HG03457 (cell line): ENCODE measurements around the gene SNAP47.
"Not testable (repeated sequence)": the region's sequence is repeated elsewhere in the genome, so short reads cannot be mapped to it uniquely, and the experiment has no call there.

Experiments
- ATAC-seq: cut with Tn5 transposase; IDR thresholded peaks from one replicate; pipeline ENCODE4 v1.9.1; 2021; ENCODE audit warnings: moderate number of reproducible peaks; ENCODE audit not compliant: unreplicated experiment

SNAP47 gene

DNA sequence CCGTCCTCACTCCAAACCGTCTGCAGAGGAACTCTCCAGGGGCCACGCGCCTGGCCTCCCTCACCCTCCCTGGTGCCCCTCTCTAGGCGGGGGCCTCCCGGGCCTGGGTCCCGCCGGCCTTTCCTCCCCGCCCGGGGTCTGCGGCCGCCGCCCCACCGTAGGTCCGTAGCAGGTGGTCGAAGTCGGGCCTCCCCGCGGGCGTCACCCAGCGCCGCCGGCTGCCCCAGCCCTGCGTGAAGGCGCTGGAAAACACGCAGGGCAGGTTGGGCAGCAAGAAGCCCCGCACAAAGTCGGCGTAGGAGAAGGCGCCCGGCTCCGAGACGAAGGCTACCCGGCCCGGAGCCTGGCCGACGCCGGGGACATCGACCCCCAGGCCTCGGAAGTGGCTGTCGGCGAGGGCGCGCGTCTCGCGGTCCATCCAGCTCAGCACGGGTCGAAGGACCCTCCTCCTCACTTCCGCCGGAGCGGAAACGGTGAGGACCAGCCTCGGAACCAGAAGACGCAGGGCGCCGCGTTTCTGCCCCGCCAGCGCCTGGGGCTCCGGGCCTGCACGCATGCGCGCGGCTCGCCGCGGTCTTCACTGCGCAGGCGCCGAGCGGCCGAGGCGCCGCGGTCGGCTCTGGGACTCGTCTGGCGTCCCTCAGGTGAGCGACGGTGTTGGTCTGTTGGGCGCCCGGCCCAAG lies at the start of gene SNAP47, which contains the start of gene JMJD4:
Gene SNAP47, plus strand, starts transcription at position 580 of the 683 bp plus-strand sequence. CDS start 12,302 bp downstream, outside the sequence.
Gene JMJD4, minus strand, starts transcription at position 447 of the 683 bp plus-strand sequence. Its CDS starts 29 bp downstream, at position 418.
- peak; percentile 86 for ATAC-seq

GRCh38 chr1:227685807-227686206 lies 49.4 kb upstream of the SNAP47 start:
- no peak for ATAC-seq

DNA sequence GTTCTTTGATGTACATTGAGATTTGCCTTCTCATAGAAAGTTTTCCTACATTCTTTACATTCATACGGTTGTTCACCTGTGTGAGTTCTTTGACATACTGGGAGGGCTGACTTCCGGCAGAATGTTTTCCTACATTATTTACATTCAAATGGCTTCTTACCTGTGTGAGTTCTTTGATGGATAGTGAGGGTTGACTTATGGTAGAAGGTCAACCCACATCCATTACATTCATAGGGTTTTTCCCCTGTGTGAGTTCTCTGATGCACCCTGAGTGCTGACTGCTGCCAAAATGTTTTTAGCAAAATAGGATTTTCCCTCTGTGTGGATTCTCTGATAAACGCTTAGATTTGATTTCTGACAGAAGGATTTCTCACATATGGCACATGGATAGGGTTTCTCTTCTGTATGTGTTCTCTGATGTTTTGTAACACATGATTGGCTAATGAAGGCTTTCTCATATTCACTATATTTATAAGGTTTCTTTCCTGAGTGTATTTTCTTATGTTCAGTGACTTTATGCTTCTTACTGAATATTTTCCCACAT lies 37.8 kb upstream of the SNAP47 start:
- no peak for ATAC-seq

GRCh38 chr1:227701631-227702030 lies 33.6 kb upstream of the SNAP47 start:
- not testable (repeated sequence) for ATAC-seq

GRCh38 chr1:227707846-227708245 lies 27.4 kb upstream of the SNAP47 start:
- no peak for ATAC-seq

- no peak for ATAC-seq
Measured at GRCh38 chr1:227709451-227709850, 25.8 kb upstream of the SNAP47 start.

DNA sequence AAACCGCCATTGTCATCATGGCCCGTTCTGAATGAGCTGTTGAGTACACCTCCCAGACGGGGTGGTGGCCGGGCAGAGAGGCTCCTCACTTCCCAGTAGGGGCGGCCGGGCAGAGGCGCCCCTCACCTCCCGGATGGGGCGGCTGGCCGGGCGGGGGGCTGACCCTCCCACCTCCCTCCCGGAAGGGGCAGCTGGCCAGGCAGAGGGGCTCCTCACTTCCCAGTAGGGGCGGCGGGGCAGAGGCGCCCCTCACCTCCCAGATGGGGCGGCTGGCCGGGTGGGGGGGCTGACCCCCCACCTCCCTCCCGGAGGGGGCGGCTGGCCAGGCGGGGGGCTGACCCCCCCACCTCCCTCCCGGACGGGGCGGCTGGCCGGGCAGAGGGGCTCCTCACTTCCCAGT lies 24.8 kb upstream of the SNAP47 start:
- not testable (repeated sequence) for ATAC-seq

DNA sequence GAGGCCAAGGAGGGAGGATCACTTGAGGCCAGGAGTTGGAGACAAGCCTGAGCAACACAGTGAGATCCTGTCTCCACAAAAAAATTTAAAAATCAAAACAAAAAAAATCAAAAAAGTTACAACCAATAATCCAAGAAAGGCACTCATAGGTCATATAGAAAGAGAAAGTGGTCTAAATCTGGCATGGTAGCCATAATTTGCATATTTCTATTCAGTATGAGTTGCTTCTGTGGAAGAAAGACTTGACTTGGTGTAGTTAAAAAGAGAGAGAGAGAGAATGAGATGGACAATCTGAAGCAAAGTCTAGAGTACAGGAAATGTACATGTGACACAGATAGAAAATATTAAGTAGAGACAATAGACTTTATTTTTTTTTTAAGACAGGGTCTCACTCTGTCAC lies 22.6 kb upstream of the SNAP47 start:
- no peak for ATAC-seq

- no peak for ATAC-seq
Measured at GRCh38 chr1:227718932-227719331, 16.3 kb upstream of the SNAP47 start.

DNA sequence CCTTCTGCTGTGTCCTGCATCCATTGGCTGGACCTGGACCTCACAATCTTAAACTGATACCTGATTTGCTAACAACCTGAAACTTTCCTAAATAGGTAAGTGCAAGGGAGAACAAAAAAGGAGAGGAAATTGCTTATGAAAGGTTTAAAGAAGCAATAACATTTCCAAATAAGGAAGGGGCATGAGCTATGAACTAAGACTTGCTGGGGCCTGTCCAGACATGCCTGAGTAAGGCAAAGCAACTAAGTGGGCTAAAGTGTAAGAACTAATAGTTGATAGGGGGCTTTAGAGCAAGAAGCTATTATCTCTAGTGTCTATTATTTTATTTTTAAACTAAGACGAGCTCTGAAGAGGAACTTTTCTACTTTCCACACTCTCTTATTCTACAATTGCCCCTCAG lies 11.8 kb upstream of the SNAP47 start:
- no peak for ATAC-seq

DNA sequence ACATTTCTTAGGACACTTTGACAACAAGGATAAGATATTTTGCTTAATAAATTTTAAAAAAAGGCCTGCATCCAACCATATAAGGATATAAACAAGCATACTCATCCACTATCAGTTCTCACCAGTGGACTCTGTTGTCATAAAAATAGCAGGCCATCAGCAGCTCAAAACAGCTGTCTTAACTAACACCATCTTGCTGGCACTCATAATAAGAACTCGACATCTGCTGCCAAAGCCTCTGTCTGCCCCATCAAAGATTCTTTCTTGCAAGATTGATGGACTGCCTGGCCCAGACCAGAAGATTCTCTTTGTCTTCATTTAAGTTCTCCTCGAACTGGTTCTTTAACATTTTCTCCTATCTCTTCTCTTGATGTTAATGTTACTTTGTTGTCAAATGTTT lies 10.2 kb upstream of the SNAP47 start:
- no peak for ATAC-seq

- ATAC-seq: no peak
Measured at GRCh38 chr1:227726318-227726717, 8.9 kb upstream of the SNAP47 start.

GRCh38 chr1:227726924-227727599 lies 8.2 kb upstream of the SNAP47 start:
- no peak for ATAC-seq

DNA sequence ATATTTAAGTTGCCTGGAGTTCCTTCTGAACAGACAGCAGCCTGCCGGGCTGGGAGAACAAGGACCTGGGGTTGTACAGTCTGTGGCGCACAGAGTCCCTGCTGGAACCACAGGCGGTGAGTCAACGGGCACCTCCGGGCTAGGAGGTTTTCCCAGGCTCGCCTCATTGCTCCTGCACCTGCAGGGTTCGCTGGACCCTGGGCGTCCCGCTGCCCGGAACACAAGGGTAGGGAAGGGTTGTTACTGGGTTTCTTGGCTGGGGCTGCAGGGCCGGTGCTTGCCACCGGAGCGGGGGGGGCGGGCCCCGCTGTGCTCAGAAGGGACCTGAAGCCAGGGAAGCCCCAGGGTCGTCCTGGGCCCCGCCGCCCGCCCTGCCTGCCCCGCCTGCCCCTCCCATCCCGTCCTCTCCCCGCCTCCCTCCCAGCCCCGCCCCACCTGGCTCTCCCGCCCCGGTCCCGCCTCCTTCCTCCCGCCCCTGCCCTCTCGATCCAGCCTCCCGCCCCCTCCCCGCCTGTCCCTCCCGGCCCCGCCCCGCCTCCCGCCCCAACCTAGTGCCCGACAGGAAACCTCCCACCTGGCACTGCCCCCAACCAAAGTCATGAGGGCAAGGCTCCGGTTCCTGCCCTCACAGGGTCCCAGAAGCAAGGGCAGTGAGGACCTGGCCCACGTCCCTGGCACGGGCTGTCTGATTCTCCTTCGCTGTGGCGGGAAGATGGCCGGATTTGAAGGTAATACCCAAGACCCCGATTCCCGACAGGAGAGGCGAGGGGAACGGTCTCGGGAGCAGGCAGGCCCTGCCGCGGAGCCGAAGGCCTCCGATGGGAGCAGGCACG lies 7.0 kb upstream of the SNAP47 start:
- no peak for ATAC-seq

GRCh38 chr1:227728892-227729143 lies 6.4 kb upstream of the SNAP47 start:
- ATAC-seq: no peak

GRCh38 chr1:227729144-227729880 lies 5.9 kb upstream of the SNAP47 start:
- no peak for ATAC-seq

GRCh38 chr1:227729881-227730629 lies 5.2 kb upstream of the SNAP47 start:
- ATAC-seq: no peak

DNA sequence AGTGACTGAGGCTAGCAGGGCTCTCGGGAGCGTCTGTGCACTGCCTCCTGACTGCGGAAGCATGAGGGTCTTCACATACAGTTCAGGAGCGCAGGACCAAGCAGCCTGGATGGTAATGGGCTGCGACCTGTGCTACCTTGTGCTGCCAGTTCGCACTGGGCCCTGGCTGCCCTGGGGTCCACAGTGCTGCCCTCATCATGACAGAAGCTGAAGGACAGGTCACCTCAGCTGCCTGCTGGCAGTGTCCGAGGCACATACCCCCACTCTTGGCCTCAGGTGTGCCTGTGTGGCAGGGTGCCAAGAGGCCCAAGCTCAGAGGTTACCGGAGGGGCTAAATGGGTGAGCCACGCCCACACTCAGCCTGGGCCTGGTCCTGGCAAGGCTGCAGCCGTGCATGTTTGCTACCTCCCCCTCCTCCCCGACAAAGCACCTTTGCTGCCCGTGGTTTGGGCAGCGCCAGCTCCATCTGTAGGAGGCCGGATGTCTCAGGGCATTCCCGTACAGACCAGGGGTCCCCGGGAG lies 4.5 kb upstream of the SNAP47 start:
- ATAC-seq: no peak

- ATAC-seq: no peak
Measured at GRCh38 chr1:227731241-227731677, 4.0 kb upstream of the SNAP47 start.
